Smooth muscle cell (in vitro differentiated cells): ENCODE measurements around the gene TCF7L2. TPM values are rescaled to one million over a fixed set of nuclear protein-coding genes. Genes with fewer than 3 reads are reported as not detected.

Experiments
- DNase-seq: peaks from one replicate; lab custom pipeline; 2025; ENCODE audit not compliant: unreplicated experiment; lab: John Stamatoyannopoulos, UW
- H2AFZ ChIP-seq: fragments of 200-600 bp; sonication (generic); 2 replicates; pipeline ENCODE4 v1.6.0; 2016; ENCODE audit warnings: antibody characterized with exemption, low read depth, mild to moderate bottlenecking
- H3F3A ChIP-seq: fragments of 200-600 bp; sonication (generic); 2 replicates; pipeline ENCODE4 v1.6.0; 2017; ENCODE audit warnings: antibody characterized with exemption, low read depth
- H3K27ac ChIP-seq: fragments of 200-600 bp; sonication (generic); 2 replicates; pipeline ENCODE4 v1.5.1; 2016; ENCODE audit warnings: low read depth, mild to moderate bottlenecking
- H3K27me3 ChIP-seq: fragments of 200-600 bp; sonication (generic); 2 replicates; pipeline ENCODE4 v1.6.1; 2016; ENCODE audit warnings: low read depth, mild to moderate bottlenecking
- H3K36me3 ChIP-seq: fragments of 200-600 bp; sonication (generic); 2 replicates; pipeline ENCODE4 v1.5.1; 2016; ENCODE audit warnings: low read depth
- H3K4me1 ChIP-seq: fragments of 200-600 bp; sonication (generic); 2 replicates; pipeline ENCODE4 v1.5.1; 2016; ENCODE audit warnings: low read depth
- H3K4me2 ChIP-seq: fragments of 200-600 bp; sonication (generic); 2 replicates; pipeline ENCODE4 v1.6.0; 2016; ENCODE audit warnings: mild to moderate bottlenecking
- H3K4me3 ChIP-seq: fragments of 200-600 bp; sonication (generic); 2 replicates; pipeline ENCODE4 v1.5.1; 2016; ENCODE audit warnings: mild to moderate bottlenecking
- H3K79me2 ChIP-seq: fragments of 200-600 bp; sonication (generic); 2 replicates; pipeline ENCODE4 v1.6.0; 2016; ENCODE audit warnings: low read depth, mild to moderate bottlenecking
- H3K9ac ChIP-seq: fragments of 200-600 bp; sonication (generic); 2 replicates; pipeline ENCODE4 v1.6.0; 2016; ENCODE audit warnings: low read depth
- H3K9me3 ChIP-seq: fragments of 200-600 bp; sonication (generic); replicated peaks from 2 replicates; pipeline ENCODE4 v1.5.1; 2016; ENCODE audit warnings: low read depth
- H4K20me1 ChIP-seq: fragments of 200-600 bp; sonication (generic); 2 replicates; pipeline ENCODE4 v1.6.0; 2016; ENCODE audit warnings: low read depth
- CTCF ChIP-seq: fragments of 200-600 bp; sonication (generic); IDR thresholded peaks from 2 replicates; pipeline ENCODE4 v1.5.1; 2017; ENCODE audit warnings: borderline replicate concordance, mild to moderate bottlenecking, antibody characterized with exemption; ENCODE audit not compliant: insufficient read depth, poor library complexity, severe bottlenecking
- WGBS: methylation state at CpG from one replicate; pipeline ENCODE4 v1.1.7; 2016; ENCODE audit warnings: low lambda C conversion rate; 5-methylcytosine and 5-hydroxymethylcytosine counted together
- polyA plus RNA-seq: library from polyadenylated mRNA; unstranded; fragments of >200 nt; fragmentation: Nextera tagmentation; extraction: Ambion mirVana; gene quantifications from 2 replicates; pipeline ENCODE4 v1.2.1, GENCODE V29; 2016
- total RNA-seq: library from RNA; depleted of rRNA; stranded (reverse); fragments of >200 nt; gene quantifications from 2 replicates; pipeline ENCODE4 v1.2.3, GENCODE V29; 2014

The TCF7L2 gene
- total and polyA plus RNA-seq, 2 experiments from 2014 or later = 14.6 to 17.7 TPM

GRCh38 chr10:113139699-113140098 lies 189.7 kb downstream of the TCF7L2 start:
- no peak overlapping the region for H3K9ac ChIP-seq
- no peak overlapping the region for H2AFZ ChIP-seq
- DNase-seq = no peak
- H3K79me2 ChIP-seq = peaks cover 43% of the 10 kb centered on the region
- no peaks in the 10 kb centered on the region for H3K36me3 ChIP-seq
- H4K20me1 ChIP-seq = peaks cover 77% of the 10 kb centered on the region
- H3K9me3 ChIP-seq = no peaks in the 10 kb centered on the region
- no peak overlapping the region for H3K4me3 ChIP-seq
- no peaks in the 10 kb centered on the region for H3K27me3 ChIP-seq
- H3K4me1 ChIP-seq = peaks cover 38% of the 10 kb centered on the region
- H3K4me2 ChIP-seq = peak overlapping the region; percentile 43
- peak; percentile 18 for TF ChIP-seq CTCF
- no peak overlapping the region for H3K27ac ChIP-seq
- WGBS = 62% methylated on average over 2 of the region's 2 CpGs
- peaks cover 9% of the 10 kb centered on the region for H3F3A ChIP-seq

GRCh38 chr10:113140143-113141011 lies 190.3 kb downstream of the TCF7L2 start:
- Histone ChIP-seq H3K27ac (no peak overlapping the region), H3K36me3 (peaks cover 2% of the 10 kb centered on the region), H4K20me1 (peaks cover 74% of the 10 kb centered on the region), H3K4me2 (no peak overlapping the region), H3K4me3 (no peak overlapping the region), H2AFZ (no peak overlapping the region), H3K27me3 (no peaks in the 10 kb centered on the region), H3K4me1 (peaks cover 31% of the 10 kb centered on the region), H3K9me3 (no peaks in the 10 kb centered on the region), H3F3A (peaks cover 9% of the 10 kb centered on the region), H3K79me2 (peaks cover 36% of the 10 kb centered on the region), H3K9ac (no peak overlapping the region)
- DNase-seq = no peak
- TF ChIP-seq CTCF = no peak
- WGBS = 72% methylated on average over 10 of the region's 10 CpGs

- Histone ChIP-seq H4K20me1 (peaks cover 56% of the 10 kb centered on the region), H3K4me3 (no peak overlapping the region), H3K27ac (no peak overlapping the region), H3K9ac (no peak overlapping the region), H3F3A (peaks cover 9% of the 10 kb centered on the region), H2AFZ (no peak overlapping the region), H3K9me3 (no peaks in the 10 kb centered on the region), H3K79me2 (peaks cover 19% of the 10 kb centered on the region), H3K4me1 (peaks cover 16% of the 10 kb centered on the region), H3K4me2 (no peak overlapping the region), H3K36me3 (peaks cover 3% of the 10 kb centered on the region), H3K27me3 (no peaks in the 10 kb centered on the region)
- 69% methylated on average over 22 of the region's 22 CpGs for WGBS
- DNase-seq = no peak
- TF ChIP-seq CTCF = no peak
These were observed 192.7 kb downstream of the TCF7L2 start for GRCh38 chr10:113142601-113143362.
